Body of pancreas (tissue), 4 donors: ENCODE measurements around the gene GRM8.

Source experiments
- POLR2A ChIP-seq, 3 donors: fragments of 450-650 bp; IDR thresholded peaks; one replicate each; pipeline ENCODE4 v1.6.1; 2016; ENCODE audit warnings: antibody characterized with exemption in 3 of 3, mild to moderate bottlenecking in 2 of 3
- TF ChIP-seq, protein P1 (sequence below), 7 experiments: fragments of 450-650 bp in 4 of 7; fragments of 200-600 bp in 3 of 7; sonication (generic) in 3 of 7; IDR thresholded peaks; one replicate each; pipeline ENCODE4 v1.5.1; 2016 to 2019; ENCODE audit warnings: antibody characterized with exemption in 7 of 7

DNA sequence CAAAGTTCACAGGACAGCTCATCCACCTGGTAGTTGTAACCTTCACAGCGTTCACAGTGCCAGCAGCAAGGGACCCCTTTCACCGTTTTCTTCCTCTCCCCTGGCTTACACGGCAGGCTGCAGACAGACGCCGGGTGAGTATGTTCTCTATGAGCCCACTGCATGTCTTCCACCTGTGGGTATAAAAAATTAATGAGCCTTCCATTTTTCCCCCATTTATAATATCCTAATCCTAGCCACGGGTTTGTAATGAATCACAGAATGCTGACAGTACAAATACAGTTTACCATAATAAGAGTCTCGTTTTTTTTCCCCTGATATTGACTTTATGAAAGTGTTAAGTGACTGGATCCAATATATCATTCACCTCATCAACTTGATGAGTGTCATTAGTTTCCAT is 719.0 kb downstream of the GRM8 start:
- TF ChIP-seq, protein P1, sequence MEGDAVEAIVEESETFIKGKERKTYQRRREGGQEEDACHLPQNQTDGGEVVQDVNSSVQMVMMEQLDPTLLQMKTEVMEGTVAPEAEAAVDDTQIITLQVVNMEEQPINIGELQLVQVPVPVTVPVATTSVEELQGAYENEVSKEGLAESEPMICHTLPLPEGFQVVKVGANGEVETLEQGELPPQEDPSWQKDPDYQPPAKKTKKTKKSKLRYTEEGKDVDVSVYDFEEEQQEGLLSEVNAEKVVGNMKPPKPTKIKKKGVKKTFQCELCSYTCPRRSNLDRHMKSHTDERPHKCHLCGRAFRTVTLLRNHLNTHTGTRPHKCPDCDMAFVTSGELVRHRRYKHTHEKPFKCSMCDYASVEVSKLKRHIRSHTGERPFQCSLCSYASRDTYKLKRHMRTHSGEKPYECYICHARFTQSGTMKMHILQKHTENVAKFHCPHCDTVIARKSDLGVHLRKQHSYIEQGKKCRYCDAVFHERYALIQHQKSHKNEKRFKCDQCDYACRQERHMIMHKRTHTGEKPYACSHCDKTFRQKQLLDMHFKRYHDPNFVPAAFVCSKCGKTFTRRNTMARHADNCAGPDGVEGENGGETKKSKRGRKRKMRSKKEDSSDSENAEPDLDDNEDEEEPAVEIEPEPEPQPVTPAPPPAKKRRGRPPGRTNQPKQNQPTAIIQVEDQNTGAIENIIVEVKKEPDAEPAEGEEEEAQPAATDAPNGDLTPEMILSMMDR (IDR thresholded peaks at IDR 0.05), result no peak
- no peak for TF ChIP-seq POLR2A (IDR thresholded peaks at IDR 0.05)
